Measurements from ENCODE around the gene ALDH1L2.
A peak's percentile ranks its signal among the peaks of the same experiment; 100 is the strongest.

The ALDH1L2 gene

DNA sequence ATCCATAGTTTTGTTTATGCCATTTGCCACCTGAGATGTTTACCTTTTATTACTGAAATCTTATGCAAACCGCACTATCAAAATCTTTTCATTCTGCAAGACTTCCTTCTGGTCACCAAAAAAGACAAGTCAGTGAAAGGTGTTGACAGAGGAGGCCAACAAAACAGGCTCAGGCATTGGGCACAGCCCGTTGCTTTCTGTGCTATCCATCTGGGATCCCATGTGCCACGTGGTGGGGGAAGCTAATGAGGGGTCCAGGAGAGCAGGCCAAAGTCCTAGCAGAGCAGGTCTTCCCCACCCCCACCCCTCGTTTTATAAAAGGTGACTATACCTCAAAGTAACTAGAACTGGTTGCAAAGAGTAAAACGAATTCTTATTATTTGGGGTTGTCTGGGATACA is 1.2 kb downstream of the ALDH1L2 start:
- DNase-seq: no peak

DNA sequence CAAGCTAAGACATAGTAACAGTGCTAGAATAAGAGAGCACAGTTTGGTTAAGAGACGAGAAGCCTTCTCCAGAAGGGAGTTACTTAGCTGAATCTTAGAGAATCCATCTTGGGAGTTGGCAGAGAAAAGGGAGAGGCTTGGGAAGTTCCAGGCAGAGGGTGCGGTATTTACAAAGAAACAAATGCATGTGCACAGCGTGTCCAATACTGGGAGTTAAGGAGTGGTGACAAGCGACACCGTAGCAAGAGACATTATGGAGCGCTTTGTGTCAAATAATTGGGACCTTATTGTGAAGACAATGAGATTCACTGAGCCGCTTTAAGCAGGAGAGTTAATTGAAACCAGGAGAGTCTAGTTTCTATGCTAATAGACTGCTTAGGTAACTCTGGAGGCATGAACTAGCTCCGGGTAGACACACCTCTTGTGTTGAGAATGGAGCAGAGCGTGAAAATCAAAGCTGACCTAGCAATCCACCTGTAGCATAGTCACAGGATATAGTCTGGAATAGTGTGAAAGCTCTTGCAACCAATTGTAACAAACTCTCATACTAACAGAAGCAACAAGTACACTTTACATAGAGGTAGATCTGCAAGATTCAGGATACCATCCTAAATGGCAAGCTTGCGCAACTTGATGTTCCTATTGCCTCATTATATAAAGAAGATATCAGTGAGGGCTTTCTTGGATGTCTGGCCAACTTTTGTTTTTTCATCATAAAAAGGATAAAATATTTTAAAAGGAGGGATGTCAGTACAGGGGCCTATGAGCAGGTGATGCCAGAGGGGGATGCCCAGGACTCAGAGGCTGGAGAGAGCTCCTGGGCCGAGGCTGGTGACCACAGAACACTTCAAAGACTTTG is 5.3 kb downstream of the ALDH1L2 start:
- no peak for DNase-seq

DNA sequence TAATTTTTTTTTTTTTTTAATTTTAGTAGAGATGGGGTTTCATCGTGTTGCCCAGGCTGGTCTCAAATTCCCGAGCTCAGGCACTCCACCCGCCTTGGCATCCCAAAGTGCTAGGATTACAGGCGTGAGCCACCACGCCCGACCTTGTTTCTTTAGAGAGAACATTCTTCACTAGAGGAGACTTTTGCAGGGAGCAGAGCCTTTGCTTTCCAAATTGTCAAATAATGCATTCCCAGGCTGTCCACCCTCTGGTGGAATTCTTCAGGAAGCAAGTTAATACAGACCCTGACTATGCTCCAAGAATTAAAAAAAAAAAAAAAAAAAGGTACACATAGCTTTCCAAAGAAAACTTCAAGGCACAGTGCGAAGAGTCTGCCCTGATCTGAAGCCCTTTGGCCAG is 6.8 kb downstream of the ALDH1L2 start:
- no peak for DNase-seq

DNA sequence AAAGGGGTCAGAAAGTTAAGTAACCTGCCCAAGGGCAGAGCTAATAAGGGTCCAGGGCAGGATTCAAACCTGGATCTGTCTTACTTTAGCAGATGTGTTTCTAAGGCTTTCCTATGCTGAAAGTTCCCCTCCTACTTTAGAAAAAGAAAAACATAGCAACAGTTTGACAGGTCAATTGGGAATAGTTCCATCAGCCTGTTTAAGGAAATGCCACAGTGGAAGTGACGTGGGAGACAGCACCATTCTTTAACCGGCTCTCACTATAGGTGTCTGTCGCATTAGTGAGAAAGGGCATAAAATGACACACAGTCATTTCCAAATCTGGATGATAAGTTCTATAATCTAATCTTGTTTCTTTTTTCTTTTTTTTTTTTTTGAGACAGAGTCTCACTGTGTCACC is 7.3 kb downstream of the ALDH1L2 start:
- no peak for DNase-seq

DNA sequence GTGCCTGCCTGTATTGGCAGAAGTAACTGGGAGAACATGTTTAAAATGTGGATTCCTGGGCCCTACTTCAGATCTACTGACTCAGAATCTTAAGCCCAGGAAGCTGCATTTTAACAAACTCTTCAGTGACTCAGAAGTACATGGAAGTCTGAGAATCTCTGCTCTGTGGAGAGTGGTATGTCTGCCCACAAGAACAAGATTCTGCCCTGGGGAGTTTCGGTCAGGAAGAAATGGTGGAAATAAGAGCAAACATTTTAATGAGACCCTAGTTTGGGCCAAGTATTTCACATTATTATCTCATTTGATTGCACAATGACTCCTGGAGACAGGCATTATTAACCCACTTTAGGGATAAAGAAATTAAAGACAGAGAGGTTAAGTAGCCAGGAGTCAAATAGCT is 8.2 kb downstream of the ALDH1L2 start:
- no peak for DNase-seq

DNA sequence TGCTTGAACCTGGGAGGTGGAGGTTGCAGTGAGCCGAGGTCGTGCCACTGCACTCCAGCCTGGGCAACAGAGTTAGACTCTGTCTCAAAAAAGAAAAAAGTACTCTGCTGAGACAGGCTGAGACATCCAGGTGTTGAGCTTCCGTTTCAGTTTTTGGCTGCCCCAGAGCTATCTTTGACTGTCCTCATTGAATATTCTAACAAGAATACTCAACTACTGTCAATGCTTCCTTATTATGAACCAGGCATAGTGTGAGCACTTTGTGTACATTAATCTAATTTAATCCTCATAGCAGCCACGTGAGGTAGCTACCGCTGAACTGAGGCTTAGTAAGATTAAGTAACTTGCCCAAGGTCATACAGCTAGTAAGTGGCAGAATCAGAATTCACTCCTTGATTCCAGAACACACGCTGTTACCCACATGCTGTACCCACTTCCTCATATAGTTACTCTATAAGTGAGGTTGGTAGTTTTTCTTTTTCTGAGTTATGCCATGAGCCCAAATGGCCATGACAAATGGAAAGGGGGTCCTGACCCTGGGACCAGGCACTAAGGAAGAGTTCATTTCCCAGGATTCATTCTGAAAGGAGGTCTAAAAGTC is 11.3 kb downstream of the ALDH1L2 start:
- no peak for DNase-seq

DNA sequence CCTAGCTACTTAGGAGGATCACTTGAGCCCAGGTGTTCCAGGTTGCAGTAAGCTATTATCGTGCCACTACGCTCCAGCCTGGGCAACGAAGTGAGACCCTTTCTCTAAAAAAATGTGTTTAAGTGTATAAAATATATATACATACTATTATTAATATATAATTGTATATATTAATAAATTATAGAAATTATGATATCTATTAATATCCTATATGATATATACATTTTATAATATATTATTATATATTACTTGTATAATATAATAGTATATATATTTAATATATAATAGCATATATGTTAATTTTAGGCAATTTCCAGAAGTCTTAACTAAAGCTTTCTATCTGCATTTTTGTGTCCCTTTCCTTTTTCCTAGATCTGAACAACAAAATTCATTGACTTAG is 12.3 kb downstream of the ALDH1L2 start:
- no peak for DNase-seq

DNA sequence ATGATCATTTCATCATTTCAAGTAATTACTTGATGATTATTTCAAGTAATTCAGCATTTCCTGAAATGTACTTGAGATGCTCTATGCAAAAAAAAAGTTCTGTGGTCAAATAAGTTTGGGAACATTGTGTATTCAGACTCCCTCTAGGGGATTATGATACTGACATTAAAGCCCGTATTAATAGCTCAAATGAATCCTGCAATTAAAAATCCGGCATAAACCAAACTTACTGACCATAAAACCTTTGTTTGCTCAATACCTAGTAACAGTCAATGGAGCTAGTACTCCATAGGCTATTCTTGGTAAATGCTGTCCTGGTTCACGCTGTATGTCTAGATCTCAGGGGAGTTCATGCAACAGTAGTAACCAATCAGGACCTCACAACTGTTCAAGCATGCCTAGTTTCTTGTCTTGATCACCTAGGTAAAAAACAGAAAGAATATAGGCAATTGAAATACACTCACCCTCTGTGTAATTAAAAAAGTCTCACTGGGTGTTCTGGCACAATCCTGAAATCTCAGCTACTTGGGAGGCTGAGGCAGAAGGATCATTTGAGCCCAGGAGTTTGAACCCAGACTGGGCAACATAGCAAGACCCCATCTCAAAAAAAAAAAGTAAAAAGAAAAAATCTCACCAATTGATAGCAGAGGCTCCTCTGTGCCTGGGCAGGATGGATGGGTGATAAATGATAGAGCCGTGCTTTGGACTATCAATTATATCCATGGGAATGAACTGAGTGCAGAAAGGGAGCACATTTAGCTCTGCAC is 14.1 kb downstream of the ALDH1L2 start:
- DNase-seq: no peak

DNA sequence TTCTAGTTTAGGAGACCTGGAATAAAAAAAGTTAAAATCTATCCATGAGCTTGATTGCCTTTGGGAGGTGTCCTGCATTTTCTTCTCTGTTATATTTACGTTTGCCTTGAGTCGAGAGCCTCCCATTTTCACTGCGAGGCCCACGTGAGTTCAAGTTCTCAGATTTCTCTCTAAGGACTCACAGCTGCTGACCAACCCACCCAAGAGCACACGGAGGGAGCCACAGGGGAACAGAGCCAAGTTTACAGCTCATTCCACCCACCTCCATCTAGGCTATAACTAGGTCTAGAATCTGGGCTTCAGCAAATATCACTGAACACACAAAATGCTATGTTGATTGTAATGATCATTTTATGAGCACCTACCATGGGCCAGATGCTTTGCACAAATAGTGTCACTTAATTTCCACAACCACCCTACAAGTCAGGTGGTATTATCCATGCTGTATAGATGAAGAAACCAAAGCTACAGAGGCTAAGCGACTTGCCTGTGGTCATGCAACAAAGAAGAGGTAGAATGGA is 16.7 kb downstream of the ALDH1L2 start:
- DNase-seq: no peak

DNA sequence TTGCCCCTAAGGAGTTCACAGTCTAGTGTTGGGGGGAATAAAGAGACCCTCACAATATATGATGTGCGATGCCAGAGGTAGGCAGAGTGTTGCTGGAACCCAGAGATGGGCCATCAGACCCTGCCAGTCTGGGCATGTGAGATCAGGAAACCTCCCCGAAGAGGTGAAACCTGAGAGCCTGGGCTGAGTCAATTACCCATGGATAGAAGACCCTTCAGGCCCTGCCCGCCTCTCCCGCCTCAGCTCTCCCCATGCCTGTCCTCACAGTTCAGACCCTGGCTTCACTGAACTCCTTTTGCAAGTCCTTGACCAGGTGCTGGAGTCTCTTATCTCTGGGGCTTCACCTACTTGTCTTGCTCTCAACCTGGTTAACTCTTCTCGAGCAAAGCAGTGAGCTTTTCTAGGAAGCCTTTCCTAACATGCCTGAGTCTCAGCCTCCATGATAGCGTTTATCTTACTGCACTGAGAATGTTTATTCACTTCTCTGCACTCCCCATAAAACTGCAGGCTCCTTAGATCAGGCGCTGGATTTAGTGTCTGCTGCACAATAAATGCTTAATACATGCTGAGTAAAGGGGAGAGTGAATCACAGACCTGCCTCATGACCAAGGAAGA is 19.6 kb downstream of the ALDH1L2 start:
- no peak for DNase-seq

DNA sequence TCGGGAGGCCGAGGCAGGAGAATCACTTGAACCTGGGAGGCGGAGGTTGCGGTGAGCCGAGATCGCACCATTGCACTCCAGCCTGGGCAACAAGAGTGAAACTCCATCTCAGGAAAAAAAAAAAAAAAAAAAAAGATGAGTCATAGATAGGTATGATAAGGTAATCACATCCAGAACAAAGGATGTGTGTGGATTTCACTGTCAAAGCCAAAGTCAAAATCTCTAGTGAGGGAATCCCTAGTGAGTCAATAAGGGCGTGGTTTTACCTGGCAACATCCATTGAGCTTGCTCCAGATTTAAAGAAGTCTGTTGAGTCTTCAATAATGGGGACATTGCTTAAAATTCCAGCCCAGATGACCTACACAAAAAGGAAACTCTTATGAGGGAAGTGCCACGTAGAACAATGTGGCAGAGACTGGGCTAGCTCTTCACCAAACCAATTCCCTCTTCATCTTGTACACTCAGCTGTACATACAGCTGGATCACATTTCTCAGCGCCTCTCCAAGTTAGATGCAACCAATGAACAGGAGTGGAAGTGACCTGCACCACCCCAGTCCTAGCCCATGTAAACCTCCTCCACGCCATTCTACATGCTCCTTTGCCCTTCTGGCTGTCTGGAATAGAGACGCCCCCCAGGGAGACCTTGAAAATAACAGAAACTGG is 23.4 kb downstream of the ALDH1L2 start:
- DNase-seq: no peak

DNA sequence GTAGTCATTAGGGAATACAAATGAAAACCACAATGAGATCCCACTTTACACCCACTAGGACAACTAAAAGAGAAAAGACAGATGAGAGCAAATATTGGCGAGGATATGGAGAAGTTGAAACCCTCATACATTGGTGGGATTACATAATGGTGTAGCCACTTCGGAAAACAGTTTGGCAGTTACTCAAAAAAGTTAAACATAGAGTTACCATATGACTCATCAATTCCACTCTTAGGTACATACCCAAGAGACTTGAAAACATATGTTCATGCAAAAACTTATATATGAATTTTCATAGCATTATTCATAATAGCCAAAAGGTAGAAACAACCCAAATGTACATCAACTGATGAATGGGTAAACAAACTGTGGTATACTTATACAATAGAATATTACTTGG is 27.1 kb downstream of the ALDH1L2 start:
- no peak for DNase-seq

DNA sequence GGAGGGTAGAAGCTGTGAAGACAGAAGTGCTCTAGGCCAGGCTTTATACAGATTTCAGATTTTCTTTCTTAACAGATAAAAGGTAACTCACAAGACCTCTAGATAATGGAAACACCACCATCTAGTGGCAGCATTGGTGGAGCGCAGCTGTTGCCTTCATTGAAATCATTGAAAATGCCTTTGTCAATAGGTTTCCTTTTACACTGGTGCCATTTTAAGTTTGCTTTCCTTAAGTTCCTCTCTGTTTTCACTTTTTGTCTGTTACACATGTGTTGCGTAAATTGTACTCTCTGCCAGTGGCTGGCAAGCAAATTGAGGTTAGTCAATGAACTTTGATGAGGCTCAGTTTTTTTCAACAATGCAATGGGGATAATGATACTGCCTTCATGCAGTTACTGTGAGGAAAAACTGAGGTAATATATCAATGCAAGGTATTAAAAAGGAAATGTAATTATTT is 31.1 kb downstream of the ALDH1L2 start:
- peak; percentile 47 for DNase-seq

DNA sequence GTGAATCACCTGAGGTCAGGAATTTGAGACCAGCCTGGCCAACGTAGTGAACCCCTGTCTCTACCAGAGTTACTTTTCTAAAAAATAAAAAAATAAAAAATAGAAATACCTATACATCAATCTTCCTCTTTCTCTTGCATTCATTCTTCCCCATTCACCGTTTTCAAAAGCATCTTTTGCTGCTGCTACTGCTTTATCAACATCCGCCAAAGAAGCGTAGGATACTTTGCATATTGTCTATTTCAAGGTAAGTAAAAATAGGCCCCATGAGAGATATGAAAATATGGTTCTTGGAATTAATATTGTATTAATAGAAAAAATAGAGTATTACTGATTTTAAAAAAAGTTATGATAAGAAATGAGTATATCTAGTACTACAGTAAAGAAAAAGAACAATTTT is 32.3 kb downstream of the ALDH1L2 start:
- no peak for DNase-seq

DNA sequence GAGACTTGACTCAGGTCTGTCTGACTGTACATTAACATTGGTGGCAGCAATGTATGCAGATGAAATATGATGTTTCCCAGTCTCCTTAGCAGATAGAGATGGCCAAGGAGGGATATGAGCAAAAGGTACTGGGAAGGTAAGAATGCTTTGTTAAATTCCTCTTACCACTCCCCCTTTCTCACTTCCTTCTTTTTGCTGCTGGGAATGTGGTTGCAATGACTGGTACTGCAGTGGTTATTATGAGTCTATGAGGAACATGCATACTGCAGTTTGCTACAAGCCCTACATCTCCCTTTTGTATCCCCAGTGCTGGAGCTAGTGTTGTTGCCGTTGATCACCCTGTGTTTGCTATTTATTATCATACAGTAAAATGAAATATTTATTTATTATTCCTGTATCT is 35.9 kb downstream of the ALDH1L2 start:
- DNase-seq: no peak

DNA sequence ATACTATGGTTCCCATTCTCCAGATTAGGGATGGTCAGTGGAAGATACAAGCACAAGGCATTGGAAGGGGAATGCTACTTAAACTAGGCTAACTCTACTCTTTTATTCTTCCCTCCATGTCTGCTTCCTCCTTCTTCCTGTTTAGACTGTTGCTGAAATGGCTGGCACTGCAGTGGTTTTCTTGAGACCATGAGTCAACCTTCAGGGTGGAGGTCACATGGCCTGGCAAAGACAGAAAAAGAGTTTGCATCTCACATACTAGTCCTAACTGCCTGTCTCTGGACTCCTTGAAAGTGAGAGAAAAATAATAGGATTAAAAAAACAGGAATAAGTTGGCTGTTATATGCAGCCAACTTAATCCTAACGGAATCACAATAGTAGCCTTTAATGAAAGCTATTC is 37.0 kb downstream of the ALDH1L2 start:
- DNase-seq: no peak

DNA sequence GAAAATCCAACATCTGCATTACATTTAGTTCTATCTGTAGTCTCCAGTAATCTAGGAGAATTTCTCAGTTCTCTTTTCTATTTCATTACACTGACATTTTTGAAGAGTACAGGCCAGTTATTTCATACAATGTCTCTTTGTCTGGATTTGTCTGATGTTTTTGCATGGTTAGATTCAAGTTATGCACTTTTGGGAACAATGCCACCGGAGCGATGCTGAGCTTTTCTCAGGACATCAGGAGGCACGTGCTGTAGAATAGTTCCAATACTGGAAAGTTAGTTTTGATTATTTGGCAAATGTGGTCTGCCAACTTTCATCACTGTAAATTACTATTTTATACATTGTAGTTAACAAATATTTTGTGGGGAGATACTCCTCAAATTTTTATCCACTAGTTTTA is 43.1 kb downstream of the ALDH1L2 start:
- DNase-seq: no peak

DNA sequence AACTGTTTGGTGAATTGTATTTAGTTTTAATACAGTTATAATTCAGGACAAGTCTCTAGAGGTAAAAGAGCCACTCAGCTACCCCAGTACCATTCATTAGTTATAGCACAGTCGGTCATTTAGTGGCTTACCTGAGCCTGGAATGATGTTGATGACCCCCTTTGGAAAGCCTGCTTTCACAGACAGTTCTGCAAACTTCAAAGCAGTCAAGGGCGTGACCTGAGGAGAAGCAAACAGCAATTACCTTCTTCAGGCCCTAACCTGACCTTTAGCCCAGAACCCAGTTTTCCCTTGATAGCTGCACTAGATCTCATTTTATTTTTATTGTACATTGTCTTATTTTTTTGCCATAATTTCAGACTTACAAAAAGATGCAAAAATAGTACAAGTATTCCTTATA is 43.8 kb downstream of the ALDH1L2 start:
- no peak for DNase-seq

DNA sequence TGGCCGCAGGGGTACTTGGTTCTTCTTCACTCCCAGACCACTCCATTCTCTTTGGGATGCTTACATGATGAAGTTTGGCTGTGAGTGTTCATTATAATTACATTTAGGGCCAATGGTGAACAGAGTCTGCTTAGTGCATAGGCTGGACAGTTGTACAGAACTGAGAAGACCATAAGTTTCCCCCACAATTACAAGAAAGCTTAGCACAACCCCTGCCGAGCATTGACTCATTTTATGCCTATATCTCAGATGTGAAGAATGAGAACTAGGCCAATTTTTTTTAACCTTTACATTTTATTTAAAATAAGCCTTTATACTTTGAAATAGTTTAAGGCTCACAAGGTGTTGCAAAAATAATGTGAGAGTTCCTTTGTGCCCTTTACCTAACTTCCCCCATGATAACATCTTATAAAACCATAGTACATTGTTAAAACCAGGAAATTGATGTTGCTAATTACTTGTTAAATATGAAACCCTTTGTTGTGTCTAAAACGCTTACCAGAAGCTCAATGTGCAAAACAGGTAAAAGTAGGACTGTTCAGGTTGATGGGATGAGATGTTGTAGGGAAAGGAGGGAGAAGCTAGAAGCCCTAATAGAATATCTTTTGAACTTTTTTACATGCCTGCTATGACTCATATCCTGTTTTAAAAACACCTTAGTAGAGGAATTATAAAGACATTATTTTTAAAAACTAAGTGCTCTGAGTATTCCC is 47.2 kb downstream of the ALDH1L2 start:
- DNase-seq: no peak

DNA sequence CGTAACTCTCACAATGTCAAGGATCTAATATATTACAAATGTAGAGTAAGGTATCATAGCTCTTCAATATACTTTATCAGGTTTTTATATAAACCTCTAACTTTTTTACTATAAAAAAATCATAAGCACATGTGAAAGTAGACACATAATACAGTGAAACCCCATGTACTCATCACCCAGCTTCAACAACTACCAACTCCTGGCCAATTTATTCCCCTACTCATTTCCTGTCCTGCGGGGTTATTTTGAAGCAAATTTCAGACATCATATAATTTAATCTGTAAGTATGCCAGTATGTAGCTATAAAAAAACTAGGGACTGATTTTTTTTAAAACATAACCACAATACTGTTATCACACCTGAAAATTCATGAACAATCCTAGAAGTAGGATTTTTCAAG is 50.4 kb downstream of the ALDH1L2 start:
- DNase-seq: no peak

DNA sequence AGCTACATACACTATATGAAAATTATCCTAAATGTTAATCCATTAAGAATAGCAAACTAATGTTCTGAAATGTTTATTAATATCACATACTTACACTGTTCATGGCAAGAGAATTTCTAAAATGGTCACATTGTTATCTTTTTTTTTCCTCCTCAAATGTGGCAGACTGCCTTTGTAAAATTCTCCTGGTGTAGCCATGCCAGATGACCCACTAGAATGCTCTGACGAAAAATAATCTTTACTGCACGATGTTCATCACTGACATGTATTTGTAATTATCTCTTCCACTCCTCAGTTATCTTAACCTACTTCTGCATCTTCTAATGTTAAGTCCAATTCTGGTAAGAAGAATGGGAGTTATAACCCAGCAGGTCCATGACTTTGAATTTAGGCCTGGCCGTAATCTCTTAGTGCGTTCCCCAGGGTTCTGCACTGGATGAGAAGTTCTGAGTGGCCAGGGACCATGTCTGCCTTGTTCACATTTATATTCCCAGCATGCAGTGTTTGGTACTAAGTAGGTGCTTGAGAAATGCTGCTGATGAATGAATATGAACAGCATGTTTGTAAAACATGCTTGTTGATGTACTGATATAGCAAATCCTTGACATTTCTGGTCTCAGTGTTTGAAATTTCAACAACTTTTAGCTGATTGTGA is 51.4 kb downstream of the ALDH1L2 start:
- no peak for DNase-seq
